ENCODE results near the gene OPA1.

OPA1 gene

DNA sequence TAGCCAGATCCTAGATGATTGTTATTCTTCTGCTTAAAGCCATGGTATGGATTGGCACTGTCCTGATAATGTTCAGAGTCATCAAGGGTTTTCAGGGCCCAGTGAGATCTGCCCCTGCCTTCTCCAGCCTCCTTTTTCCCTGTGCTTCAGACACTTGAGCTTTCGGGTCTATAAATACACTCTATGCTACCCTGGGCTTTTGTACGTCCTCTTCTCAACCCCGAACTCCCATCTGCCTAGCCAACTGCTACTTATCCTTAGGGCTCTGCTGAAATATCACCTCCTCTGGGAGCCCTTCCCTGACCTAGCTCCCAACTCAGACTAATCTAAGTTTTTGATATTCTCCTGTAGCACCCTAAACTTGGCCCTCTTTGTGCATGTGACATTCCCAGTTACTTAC lies 115.3 kb downstream of the OPA1 start:
- no peak for DNase-seq (ENCODE audit: low spot score)

DNA sequence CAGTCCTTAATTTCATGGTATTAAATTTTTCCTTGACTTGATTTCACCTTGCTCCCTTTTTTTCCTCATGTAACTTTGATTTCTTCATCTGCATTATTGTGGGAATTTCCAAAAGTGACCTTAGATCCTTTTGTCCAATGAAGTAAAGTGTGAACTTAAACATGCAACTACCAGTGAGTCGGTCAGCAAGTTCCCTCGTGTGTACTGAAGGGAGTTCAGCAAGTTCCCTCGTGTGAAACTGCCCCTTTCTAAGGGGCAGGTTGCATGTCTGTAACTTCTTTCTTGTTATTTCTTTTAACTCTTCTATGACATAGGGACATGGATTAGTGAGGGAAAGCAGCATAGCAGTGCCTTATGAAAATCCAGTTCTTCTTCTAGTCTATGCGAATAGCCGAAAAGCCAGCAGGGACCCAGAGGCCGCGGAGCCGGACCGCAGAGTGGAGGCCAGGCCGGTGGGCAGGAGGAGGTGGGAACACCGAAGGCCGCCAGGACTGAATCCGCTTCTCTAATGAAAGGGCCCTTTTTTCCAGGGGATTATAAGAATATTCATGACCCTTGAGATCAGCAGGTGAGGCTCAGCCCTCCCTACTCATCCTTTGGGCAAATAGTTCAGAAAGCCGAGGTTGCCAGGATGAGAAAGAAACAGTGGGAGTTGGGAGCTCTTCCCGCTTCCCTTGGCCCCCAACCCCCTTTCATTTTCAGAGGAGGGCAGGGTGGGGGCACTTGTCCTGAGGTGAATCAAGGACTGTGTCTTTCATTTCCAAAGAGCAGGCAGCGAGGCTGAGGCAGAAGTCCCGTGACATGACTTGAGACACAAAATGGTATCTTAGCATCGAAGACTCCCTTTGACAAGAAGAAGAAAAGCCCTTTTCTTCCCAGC lies 117.5 kb downstream of the OPA1 start:
- no peak for DNase-seq (ENCODE audit: low spot score)

DNA sequence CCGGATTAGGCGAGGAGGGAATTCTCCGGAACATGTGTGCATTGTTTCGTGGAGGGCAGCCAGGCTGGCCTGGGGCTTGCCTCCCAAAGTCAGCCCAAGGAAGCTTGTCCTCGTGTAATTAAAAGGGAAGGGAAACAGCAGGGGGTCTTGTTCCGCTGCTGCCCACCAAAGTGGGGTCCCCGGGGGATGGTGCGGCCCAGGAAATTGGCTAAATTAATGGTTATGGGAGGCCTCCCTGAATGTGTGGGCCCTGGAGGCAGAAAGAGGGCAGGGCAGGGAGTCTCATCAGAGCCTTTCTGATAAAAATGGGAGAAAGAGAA lies 118.1 kb downstream of the OPA1 start:
- DNase-seq (ENCODE audit: low spot score), result no peak

DNA sequence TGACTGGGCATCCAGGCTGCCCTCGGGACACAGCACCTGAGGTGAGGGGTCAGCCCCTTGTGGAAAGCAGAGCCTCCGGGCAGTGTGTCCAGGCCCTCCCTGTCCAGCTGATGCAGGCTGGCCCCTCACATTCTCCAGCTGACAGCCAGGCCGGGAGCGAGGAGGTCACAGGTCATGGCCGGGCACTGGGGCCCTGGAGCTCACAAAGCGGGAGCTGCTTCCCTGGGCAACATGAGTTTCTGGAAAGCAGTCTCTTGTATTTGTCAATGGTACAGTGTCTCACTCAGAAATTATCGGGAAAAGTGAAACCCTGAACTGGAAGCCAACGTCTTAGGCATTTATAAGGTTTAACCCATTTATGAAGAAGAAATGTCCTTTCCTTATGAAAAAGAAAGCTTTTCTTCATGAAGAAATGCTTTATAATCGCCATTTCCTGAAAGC lies 118.5 kb downstream of the OPA1 start:
- no peak for DNase-seq (ENCODE audit: low spot score)

DNA sequence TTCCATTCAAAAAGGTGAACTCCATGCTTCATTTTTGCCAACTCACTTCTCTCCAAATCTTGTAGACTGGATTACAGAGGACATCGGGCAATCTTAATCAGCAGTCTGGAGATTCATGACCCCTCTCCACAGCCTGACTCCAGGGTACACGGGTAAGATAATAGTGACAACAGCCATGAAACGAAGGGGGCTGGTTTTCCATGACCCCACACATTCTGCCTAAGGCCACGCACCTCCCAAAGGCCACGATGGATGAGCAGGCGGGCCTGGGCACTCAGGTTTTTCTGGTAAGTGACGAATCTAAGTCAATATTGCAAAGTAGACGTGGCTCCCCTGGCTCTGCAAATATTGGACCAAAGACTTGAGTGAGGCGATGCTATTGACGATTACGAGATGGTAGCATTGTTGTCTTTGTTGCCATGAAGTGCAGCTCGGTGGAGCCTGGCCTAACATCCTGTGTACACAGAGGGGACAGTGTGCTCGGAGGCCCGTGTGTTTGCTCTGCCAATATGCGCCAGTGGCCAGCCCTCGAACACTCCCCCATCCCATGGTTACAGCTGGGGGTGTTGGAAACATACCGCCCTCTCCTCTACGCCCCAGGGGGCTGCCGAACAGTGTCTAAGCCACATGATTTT lies 119.1 kb downstream of the OPA1 start:
- no peak for DNase-seq (ENCODE audit: low spot score)

DNA sequence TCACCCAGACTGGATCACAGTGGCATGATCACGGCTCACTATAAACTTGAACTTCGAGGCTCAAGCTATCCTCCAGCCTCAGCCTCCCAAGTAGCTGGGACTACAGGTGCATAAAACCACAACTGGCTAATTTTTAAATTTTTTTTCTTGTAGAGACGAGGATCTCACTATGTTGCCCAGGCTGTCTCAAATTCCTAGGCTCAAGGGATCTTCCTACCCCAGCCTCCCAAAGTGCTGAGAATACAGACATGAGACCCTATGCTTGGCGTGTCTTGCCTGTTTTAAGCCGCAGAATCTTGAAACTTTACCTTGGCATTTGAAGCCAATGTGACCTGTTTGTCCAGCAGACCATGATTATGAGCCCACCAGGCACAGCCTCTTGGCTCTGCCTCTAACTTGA lies 119.9 kb downstream of the OPA1 start:
- no peak for DNase-seq (ENCODE audit: low spot score)

DNA sequence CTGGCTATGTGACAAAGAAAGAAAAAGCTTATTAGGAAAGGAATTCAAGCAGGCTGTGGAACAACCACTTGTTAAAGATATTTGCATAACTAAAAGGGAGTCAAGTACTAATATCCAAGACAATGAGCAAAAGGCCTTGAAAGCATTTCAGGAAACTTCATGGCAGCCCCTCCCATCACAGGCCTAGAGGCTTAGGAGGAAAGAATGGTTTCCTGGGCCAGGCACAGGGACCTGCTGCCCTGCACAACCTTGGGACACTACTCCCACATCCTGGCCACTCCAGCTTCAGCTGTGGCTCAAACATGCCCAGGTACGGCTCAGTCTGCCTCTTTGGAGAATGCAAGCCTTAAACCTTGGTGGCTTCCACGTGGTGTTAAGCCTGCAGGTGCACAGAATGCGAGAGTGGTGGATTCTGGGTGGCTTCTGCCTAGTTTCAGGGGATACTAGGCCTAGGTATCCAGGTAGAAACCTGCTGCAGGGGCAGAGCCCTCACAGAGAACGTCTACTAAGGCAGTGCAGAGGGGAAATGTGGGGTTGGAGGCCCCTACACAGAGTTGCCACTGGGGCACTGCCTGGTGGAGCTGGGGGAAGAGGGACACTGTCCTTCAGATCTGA lies 121.6 kb downstream of the OPA1 start:
- DNase-seq (ENCODE audit: low spot score), result no peak

DNA sequence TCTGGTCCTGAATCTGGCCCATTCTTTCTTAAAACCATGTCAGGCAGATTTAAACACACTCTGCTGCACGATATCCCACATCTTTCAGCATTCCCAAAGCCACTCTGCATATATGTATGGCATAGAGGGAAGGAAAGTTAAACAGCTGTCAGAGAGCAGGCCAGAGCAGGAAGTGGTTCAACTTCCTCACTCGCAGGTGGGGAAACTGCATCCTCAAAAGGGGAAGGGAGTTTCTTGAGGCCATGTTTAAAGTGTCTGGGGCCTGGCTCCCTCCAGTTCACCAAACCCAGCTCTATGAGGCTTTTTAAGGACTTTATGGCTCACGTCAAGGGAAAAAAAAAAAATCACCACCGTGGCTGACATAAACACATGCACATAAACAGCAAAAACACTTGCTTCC lies 123.1 kb downstream of the OPA1 start:
- no peak for DNase-seq (ENCODE audit: low spot score)

DNA sequence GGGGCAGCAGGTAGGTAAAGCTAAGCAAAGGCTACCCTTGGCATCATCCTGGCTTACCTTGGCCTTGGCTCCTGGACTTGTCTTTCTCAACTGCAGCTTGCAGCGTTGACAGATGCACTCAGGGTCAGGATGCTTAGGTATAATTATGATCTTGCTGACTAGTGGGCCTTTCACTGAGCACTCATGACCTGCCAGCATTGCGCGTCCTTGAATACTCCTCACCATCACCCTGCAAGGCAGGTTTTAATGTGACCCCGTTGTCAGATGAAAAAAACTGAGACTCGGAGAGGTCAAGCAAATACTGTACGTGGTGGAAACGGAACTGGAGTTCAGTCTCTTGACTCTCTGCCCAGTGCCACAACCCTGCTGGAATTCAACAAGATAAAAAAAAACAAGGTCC lies 126.7 kb downstream of the OPA1 start:
- DNase-seq (ENCODE audit: low spot score), result no peak

DNA sequence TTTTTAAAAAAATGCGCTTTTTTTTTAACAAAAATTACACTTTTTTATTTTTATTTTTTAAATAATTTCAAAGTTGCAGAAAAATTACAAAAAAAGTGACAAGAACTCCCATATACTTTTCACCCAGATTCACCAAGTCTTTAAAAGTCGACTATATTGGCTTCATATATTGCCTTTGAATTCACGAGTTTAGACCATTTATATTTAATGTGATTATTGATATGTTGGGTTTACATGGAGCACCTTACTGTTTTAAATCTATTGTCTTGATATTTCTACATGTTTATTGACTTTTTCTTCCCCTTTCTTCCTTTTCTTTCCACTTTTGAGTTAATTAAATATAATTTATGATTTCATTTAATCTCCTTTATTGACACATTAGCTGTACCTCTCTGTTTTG lies 127.2 kb downstream of the OPA1 start:
- DNase-seq (ENCODE audit: low spot score), result no peak

DNA sequence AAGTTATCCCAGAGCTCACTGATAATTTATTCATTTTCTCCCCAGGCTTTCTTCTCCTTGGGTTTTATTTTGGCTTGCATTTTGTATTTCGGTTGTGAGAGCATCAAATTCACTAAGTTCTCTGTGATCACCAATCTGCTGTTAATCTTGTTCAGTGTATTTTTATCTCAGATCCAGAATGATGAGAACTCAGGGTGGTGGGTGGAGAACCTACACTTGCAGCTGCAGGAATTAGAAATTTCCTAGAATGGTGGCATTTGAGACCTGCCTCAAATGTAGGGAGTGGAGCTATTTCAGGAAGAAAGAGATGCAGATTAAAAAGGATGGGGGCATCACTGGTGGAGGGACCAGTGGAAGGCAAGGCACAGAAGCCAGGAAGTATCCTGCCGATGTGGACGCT lies 129.6 kb downstream of the OPA1 start:
- DNase-seq (ENCODE audit: low spot score), result no peak

DNA sequence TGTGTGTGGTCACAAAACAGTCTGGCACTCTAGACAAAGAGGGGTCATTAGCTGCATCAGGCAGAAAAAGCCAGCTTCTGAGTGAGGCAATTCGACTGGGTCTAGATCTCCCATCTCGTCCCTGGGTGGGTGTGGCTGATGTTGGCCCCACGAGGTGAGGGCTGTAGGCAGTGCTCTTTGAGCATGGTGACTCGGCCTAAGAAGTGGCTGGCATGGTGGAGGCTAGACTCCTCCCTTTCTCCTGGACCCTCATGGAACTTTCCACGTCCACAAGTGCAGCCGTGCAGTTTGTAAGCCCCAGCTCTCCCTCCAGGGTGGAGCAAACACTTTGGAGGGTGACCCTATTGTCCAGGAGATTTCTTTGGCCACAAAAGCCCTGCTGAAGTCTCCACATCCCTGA lies 134.1 kb downstream of the OPA1 start:
- DNase-seq (ENCODE audit: low spot score), result no peak

DNA sequence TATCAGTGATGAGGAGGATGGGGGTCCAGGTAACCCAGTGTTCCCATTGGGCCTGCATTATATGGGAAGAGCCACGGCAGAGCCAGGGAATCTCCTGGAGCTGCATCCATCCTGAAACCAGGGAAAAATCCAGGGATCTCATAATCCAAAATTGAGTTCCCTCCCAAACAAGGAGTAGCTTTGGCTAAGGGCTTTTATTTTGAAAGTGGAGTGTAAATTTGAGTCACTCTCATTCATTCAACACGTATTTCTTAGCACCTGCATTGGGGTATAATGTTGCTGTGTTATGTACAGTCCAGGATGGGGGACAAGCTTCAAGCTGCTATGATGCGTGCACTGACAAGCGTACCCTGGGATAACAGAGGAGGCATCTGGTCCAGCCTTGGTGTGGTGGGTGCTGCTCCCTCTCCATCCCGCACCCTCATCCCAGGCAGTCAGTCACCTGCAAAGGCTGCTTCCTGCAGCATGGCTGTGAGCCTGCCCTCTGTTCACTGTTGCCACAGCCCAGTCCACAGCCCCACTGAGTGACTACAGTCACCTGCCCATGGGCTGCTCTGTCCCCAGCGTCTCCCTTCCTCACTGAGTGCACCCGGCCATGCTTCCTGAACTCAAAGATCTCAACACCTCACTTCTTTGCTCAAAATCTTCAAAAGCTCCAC lies 135.6 kb downstream of the OPA1 start:
- DNase-seq (ENCODE audit: low spot score), result no peak

DNA sequence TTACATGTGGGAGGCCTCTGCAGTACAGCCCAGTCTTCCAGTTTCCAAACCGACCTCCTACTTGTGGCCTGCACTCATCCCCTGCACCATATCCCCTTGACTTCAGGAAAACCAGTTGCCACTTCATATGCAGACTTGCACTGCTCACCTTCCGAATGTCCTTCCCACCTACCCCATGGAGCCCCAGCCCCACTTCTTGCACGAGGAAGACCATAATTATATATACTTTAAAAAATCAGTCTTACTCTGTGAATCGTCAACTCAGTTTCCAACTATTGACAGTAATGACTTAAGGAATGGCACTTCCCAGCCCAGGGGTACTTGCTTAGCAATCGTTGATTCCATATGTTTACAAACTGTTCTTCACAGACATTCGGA lies 136.1 kb downstream of the OPA1 start:
- DNase-seq (ENCODE audit: low spot score), result no peak

DNA sequence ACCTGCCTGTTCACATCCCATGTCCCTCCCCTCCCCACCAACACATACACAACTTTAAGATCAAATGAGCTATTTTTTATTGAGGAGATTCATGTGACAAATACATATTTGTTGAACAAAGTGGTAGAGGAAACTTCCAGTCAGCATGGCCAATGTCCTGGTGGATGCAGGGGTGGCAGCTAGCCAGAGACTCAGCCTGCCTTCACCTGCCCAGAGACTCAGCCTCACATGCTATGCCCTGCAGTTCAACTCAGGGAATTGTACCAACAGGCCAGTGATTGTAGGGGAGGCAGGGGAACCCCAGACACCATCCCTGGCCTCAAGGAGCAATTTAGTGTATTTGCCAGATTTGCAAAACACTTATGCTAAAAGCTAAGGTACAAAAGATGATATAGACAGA lies 136.6 kb downstream of the OPA1 start:
- DNase-seq (ENCODE audit: low spot score), result no peak

DNA sequence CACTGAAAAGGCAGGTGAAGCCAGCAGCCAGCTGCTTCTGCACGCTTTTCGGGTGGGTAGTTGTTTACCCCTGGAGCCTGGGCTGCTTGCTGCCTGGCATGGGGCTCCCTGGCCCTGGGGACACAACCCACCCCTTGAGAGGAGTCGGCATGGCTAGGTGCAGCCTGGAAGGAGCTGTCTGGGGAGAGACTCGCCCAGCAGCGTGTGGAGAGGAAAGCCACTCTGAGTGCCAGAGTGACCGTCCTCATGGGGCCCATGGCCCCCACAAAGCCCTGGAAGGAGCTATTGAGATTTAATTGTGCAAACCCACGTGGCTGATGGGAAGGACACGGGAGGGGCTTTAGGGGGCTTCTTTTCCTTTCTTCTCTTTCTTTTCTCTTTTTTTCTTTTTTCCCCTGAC lies 137.5 kb downstream of the OPA1 start:
- no peak for DNase-seq (ENCODE audit: low spot score)

DNA sequence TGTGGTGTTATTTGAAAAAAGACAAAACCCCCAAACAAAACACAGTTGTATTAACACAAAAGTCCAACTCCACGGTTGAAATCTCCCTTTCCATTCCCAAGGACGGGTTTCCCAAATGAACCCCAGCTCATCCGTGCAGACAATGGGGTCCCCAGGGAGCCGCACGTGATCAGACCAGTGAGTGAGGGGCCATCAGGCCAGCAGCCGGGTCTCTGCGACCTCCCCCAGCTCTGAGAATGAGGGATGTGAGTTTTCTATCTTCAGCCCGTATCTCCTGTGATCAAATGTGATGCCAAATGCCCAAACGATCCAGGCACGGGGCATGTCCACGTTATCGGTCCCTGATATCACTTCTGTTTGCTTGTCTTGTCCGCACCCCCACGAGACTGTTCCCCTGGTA lies 138.0 kb downstream of the OPA1 start:
- DNase-seq (ENCODE audit: low spot score), result no peak

DNA sequence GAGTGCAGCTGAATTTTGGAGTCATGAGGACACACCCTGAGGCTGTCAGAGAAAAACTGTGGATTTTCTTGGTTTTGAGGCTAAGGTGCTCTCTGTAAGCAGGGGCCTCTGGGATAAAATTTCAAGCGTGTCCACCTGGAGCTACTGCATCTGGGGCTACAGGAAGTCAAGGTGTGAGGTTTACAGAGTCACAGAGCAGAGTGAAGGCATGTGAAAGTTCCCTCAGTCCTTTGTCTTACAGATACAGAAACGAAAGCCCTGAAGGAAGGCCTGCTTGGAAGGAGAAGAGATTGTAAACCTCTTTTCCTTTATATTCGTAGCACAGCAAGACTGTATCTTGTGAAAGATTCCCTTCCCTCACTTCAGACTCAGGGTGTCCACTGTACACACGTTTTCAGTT lies 138.6 kb downstream of the OPA1 start:
- no peak for DNase-seq (ENCODE audit: low spot score)

DNA sequence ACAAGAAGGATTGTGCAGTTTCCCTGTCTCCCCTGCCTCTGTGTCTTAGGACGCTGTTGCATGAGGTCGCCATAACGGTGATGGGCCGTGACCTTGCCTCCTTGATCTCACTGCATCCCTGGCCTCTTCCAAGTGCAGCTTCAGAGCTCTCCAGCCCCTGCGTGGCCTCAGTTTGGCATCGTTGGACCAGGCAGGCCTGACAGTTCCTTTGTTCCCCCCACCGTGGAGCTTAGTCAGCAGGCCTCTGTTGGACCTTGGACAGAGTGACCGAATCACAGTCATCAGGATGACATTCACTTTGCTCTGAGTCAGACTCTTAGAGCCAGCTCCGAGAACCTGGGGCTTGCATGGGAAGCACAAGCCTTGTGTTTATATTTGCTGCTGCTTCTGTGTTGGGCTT lies 139.4 kb downstream of the OPA1 start:
- DNase-seq (ENCODE audit: low spot score), result no peak

DNA sequence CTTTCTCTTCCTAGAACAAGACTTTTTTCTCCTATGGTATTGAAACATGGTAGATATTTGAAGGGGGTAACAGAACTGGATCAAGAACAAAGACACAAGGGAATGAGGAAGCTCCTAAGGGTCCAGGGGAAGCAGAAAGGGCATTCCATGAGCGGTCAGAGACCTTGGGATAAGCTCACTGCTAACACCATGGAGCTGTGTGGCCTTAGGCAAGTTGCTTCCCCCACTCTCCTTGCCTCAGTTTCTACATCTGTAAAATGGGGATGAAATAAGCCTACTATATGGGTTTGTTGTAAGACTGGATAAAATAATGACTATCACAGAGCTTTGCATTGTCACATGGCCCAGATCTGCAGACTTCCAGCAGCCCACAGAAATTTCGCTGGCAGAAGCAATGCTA lies 139.8 kb downstream of the OPA1 start:
- no peak for DNase-seq (ENCODE audit: low spot score)

DNA sequence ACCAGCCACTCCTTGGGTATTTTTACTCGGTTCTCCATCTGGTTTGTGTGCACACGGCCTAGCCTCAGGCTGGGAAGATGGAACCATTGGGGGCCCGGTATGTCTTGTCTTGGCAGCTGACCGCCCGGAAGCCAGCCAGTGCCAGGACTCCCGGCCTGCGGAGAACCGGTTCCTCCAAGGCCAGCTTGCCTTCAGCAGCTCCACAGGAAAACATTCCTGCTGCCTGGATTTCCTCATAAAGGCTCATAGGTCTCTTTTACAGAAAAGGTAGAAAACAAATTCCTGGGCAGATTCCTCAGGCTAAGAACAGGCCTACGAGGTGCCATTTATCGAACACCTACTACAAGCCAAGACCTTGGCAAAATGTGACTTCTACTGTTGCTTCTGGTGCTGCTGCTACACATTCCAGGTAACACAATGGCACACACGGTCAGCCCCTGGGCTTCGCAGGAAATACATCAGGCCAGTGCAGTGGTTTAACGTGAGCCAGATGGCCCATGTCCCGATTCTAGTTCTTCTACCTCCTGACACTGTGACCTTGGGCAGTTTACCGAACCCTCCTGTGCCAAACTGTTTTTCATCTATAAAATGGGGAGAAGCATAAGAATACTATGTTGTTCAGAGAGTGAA lies 141.8 kb downstream of the OPA1 start:
- no peak for DNase-seq (ENCODE audit: low spot score)

DNA sequence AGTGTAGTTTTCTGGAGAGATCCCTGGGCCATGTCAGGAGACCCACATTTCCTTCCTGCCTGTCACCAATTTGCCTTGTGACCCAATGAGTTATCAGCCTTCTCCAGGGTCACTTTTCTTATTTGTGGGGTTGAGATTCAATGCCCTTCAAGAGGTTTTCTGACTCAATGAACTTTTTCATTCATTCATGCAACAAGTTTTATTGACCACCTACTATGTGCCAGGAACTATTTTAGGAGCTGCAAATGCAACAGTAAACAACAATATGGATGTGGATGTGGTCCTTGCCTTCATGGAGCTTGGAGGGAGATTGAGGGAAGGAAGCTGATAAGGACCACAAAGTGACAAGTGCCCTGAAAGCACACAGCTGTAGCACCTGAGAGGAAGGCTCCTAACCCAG lies 142.8 kb downstream of the OPA1 start:
- no peak for DNase-seq (ENCODE audit: low spot score)

DNA sequence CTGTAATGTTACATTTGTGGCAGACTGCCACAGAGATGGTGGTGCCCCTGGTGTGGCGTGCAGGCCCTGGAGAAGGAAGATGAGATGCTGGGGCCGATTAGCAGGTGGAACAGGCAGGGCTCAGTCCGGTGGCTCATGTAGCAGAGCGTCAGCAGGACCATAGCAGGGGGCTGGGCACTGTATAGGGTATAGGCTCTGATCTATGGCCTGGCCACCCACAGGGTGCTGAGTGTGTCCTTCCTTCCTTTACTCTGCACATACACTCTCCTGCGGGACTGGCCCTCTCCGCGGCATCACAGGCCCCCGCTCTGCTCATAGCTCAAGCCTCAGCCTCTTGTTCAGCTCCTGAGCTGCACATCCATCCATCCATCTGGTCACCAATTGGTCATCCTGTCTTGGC lies 143.6 kb downstream of the OPA1 start:
- DNase-seq (ENCODE audit: low spot score), result no peak

Data from Ammon's horn (tissue), 1 donor.